H9 (cell line): ENCODE data around the gene EVX2. TPM values are rescaled to one million over a fixed set of nuclear protein-coding genes. Genes with fewer than 3 reads are reported as not detected.
A peak's percentile ranks its signal among the peaks of the same experiment; 100 is the strongest.

ENCODE experiments used
- DNase-seq: peaks from one replicate; pipeline ENCODE4 v3.0.0-alpha.2; 2017
- H2AFZ ChIP-seq: one replicate; pipeline ENCODE4 v1.6.1; 2013; ENCODE audit warnings: mild to moderate bottlenecking, low read length, control low read depth, moderate library complexity
- H2AK5ac ChIP-seq: 2 replicates; pipeline ENCODE4 v1.6.1; 2013; ENCODE audit warnings: low read length, control low read depth, mixed read lengths; ENCODE audit not compliant: insufficient read length
- H2BK120ac ChIP-seq: one replicate; pipeline ENCODE4 v1.6.1; 2013; ENCODE audit warnings: low read depth, mild to moderate bottlenecking, low read length, control low read depth, inconsistent platforms; ENCODE audit not compliant: poor library complexity, severe bottlenecking
- H2BK12ac ChIP-seq: 2 replicates; pipeline ENCODE4 v1.6.1; 2013; ENCODE audit warnings: low read length, control low read depth, mixed read lengths, low read depth; ENCODE audit not compliant: insufficient read length
- H2BK15ac ChIP-seq: 2 replicates; pipeline ENCODE4 v1.6.1; 2013; ENCODE audit warnings: low read depth, low read length, control low read depth
- H2BK20ac ChIP-seq: one replicate; pipeline ENCODE4 v1.6.1; 2013; ENCODE audit warnings: low read depth, mild to moderate bottlenecking, low read length, control low read depth, inconsistent platforms; ENCODE audit not compliant: poor library complexity, severe bottlenecking
- H2BK5ac ChIP-seq: 2 replicates; pipeline ENCODE4 v1.6.1; 2013; ENCODE audit warnings: low read length, control low read depth, mixed read lengths; ENCODE audit not compliant: insufficient read length
- H3K14ac ChIP-seq: 2 replicates; pipeline ENCODE4 v1.6.1; 2013; ENCODE audit warnings: low read length, control low read depth; ENCODE audit not compliant: insufficient read depth
- H3K18ac ChIP-seq: 2 replicates; pipeline ENCODE4 v1.6.1; 2013; ENCODE audit warnings: low read depth, mild to moderate bottlenecking, mixed read lengths, low read length, control low read depth; ENCODE audit not compliant: insufficient read length
- H3K23ac ChIP-seq: 2 replicates; pipeline ENCODE4 v1.6.1; 2013; ENCODE audit warnings: low read length, control low read depth, mixed read lengths, low read depth; ENCODE audit not compliant: insufficient read length
- H3K23me2 ChIP-seq: 2 replicates; pipeline ENCODE4 v1.6.1; 2013; ENCODE audit warnings: low read depth, mild to moderate bottlenecking, mixed read lengths, low read length, control low read depth; ENCODE audit not compliant: insufficient read length, poor library complexity, severe bottlenecking
- H3K27ac ChIP-seq: 2 replicates; pipeline ENCODE4 v1.5.1; 2013; ENCODE audit warnings: low read length, control low read depth, mixed read lengths, low read depth; ENCODE audit not compliant: insufficient read length
- H3K27me3 ChIP-seq: 2 replicates; pipeline ENCODE4 v1.6.1; 2013; ENCODE audit warnings: low read length, control low read depth, inconsistent platforms; ENCODE audit not compliant: insufficient read depth
- H3K4ac ChIP-seq: 2 replicates; pipeline ENCODE4 v1.6.1; 2013; ENCODE audit warnings: low read depth, mild to moderate bottlenecking, control low read depth, inconsistent platforms, low read length, moderate library complexity
- H3K4me1 ChIP-seq: 2 replicates; pipeline ENCODE4 v1.6.1; 2013; ENCODE audit warnings: low read length, control low read depth, inconsistent platforms; ENCODE audit not compliant: insufficient read depth
- H3K4me2 ChIP-seq: 2 replicates; pipeline ENCODE4 v1.6.1; 2013; ENCODE audit warnings: low read length, control low read depth, mixed read lengths; ENCODE audit not compliant: insufficient read length, insufficient read depth
- H3K56ac ChIP-seq: 2 replicates; pipeline ENCODE4 v1.6.1; 2013; ENCODE audit warnings: low read depth, mild to moderate bottlenecking, mixed read lengths, low read length, control low read depth; ENCODE audit not compliant: insufficient read length
- H3K79me1 ChIP-seq: 2 replicates; pipeline ENCODE4 v1.6.1; 2013; ENCODE audit warnings: low read depth, mild to moderate bottlenecking, moderate library complexity, low read length, control low read depth, inconsistent platforms; ENCODE audit not compliant: insufficient read depth, poor library complexity, severe bottlenecking
- H3K79me2 ChIP-seq: 2 replicates; pipeline ENCODE4 v1.6.1; 2013; ENCODE audit warnings: low read length, control low read depth, inconsistent platforms; ENCODE audit not compliant: insufficient read depth
- H3K9ac ChIP-seq: 2 replicates; pipeline ENCODE4 v1.6.1; 2013; ENCODE audit warnings: low read length, control low read depth, mixed read lengths; ENCODE audit not compliant: insufficient read length; ENCODE audit errors: extremely low read depth
- H3K9me3 ChIP-seq: one replicate; pipeline ENCODE4 v1.6.1; 2013; ENCODE audit warnings: low read depth, low read length, inconsistent platforms; ENCODE audit not compliant: control insufficient read depth
- H3T11ph ChIP-seq: one replicate; pipeline ENCODE4 v1.6.1; 2013; ENCODE audit warnings: mild to moderate bottlenecking, low read length, control low read depth, inconsistent platforms
- H4K20me1 ChIP-seq: one replicate; pipeline ENCODE4 v1.6.1; 2013; ENCODE audit not compliant: control insufficient read depth, insufficient read length, insufficient read depth
- H4K5ac ChIP-seq: 2 replicates; pipeline ENCODE4 v1.6.1; 2013; ENCODE audit warnings: low read depth, mild to moderate bottlenecking, mixed read lengths, low read length, control low read depth; ENCODE audit not compliant: insufficient read length
- H4K8ac ChIP-seq: replicated peaks from 2 replicates; pipeline ENCODE4 v1.6.1; 2013; ENCODE audit warnings: low read length, control low read depth, mixed read lengths, low read depth; ENCODE audit not compliant: insufficient read length
- H4K91ac ChIP-seq: 2 replicates; pipeline ENCODE4 v1.6.1; 2013; ENCODE audit warnings: low read depth, mild to moderate bottlenecking, moderate library complexity, mixed read lengths, low read length, control low read depth; ENCODE audit not compliant: insufficient read length
- H3K27ac Mint-ChIP-seq, 3 experiments: 2 replicates in 2 of 3; 3 replicates in 1 of 3; pipeline ENCODE4 v1.8.0; 2020 to 2021; ENCODE audit warnings: mixed read lengths in 3 of 3, mild to moderate bottlenecking in 1 of 3, moderate library complexity in 1 of 3
- H3K27me3 Mint-ChIP-seq: 2 replicates; pipeline ENCODE4 v1.8.0; 2021; ENCODE audit warnings: low read depth, mild to moderate bottlenecking, moderate library complexity, mixed read lengths
- H3K36me3 Mint-ChIP-seq, 3 experiments: 2 replicates in 2 of 3; 3 replicates in 1 of 3; pipeline ENCODE4 v1.8.0; 2020 to 2021; ENCODE audit warnings: low read depth in 3 of 3, mixed read lengths in 3 of 3; ENCODE audit not compliant: insufficient read depth in 1 of 3
- H3K4me1 Mint-ChIP-seq, 2 experiments: 2 replicates each; pipeline ENCODE4 v1.8.0; 2020; ENCODE audit warnings: mixed read lengths in 2 of 2
- H3K4me3 Mint-ChIP-seq, 2 experiments: 2 replicates in 1 of 2; 3 replicates in 1 of 2; pipeline ENCODE4 v1.8.0; 2020 to 2021; ENCODE audit warnings: mild to moderate bottlenecking in 2 of 2, mixed read lengths in 2 of 2, moderate library complexity in 1 of 2
- H3K9me3 Mint-ChIP-seq, 2 experiments: 2 replicates in 1 of 2; 3 replicates in 1 of 2; pipeline ENCODE4 v1.8.0; 2020; ENCODE audit warnings: mild to moderate bottlenecking in 2 of 2, mixed read lengths in 2 of 2, moderate library complexity in 1 of 2
- WGBS: extraction: QIAGEN DNeasy Blood & Tissue Kit; methylation state at CpG from one replicate; pipeline ENCODE4 v1.1.7; 2013; ENCODE audit warnings: missing lambda C conversion rate, low lambda C conversion rate, mixed read lengths; ENCODE audit not compliant: insufficient read length; ENCODE audit errors: extremely low coverage; 5-methylcytosine and 5-hydroxymethylcytosine counted together
- total RNA-seq: library from RNA; stranded (reverse); gene quantifications from 2 replicates; pipeline ENCODE4 v1.2.1, GENCODE V29; 2021
- TF ChIP-seq, protein P1 (sequence below): fragments of 200-600 bp; sonication (generic); conservative IDR thresholded peaks from 3 replicates; pipeline ENCODE4 v1.8.0; 2021; ENCODE audit warnings: antibody characterized with exemption, mild to moderate bottlenecking

Gene EVX2
- total RNA-seq, 1 experiment from 2014 or later: not detected

DNA sequence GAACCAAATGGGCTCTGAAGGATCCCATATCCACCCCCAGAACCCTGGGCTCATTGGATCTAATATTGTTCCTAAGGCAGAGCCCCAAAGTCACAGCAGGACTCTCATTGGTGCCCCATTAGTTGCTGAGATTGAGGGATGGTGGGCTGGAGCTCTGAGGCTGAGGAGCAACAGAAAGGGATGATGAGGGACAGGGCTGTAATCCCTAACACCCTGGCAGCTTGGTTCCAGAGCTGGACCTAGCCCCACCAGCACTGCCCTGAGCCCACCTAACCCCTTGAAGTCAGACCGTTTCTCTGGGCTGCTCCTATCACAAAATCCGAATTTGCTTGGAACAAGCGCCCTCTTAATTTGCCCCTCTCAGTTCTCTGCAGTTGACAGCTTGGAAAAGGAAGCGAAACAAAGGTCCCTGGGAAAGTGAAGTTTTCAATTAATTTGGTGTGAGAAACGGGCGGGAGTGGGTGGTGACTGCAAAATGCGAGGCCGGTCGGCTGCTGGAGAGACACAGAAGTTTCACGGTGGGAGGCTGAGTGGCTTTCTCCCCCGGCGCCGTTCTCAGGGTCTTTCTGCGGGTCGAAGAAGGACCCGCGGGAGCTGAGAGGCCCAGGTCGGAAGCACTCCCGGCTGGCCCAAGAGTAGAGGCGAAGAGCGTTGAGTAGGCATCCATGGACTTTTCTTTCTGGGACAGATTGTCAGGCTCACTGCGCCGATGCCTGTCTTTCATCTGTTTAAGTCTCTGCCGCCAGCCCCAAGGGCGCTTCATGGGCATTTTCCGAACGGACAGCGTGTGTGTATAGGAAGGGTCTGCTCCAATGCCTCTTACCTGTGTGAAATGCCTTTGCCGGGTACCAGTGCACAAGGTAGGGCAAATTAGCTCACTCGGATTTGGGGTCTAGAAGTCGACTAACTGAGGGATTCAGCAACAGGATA lies 7.8 kb upstream of the EVX2 start:
- H3K4me1 Mint-ChIP-seq: peaks cover 15 to 28% of the 10 kb centered on the region in 2 experiments
- no peak overlapping the region for H3K18ac ChIP-seq
- H3K27me3 ChIP-seq: peaks cover 93% of the 10 kb centered on the region
- no peak overlapping the region for H2BK20ac ChIP-seq
- H3K9me3 Mint-ChIP-seq: peaks cover 11 to 20% of the 10 kb centered on the region in 2 experiments; a peak in 4 of 5 replicates
- H3K4ac ChIP-seq: no peak overlapping the region
- H2BK5ac ChIP-seq: no peak overlapping the region
- H3K9me3 ChIP-seq: no peaks in the 10 kb centered on the region
- H3K56ac ChIP-seq: no peak overlapping the region
- no peaks in the 10 kb centered on the region for H3K23me2 ChIP-seq
- no peaks in the 10 kb centered on the region for H3K79me2 ChIP-seq
- H3K4me1 ChIP-seq: peaks cover 3% of the 10 kb centered on the region; the same call in 1 of the 2 replicates
- peak overlapping the region; percentile 17 to 73; a peak in 4 of 5 replicates for H3K4me3 Mint-ChIP-seq
- no peaks in the 10 kb centered on the region for H4K20me1 ChIP-seq
- peaks cover 98% of the 10 kb centered on the region for H3K27me3 Mint-ChIP-seq
- H3K27ac ChIP-seq: no peak overlapping the region
- H3K4me2 ChIP-seq: peak overlapping the region; percentile 28
- no peak overlapping the region for H3K27ac Mint-ChIP-seq
- no peak overlapping the region for H4K91ac ChIP-seq
- DNase-seq: peak; percentile 46
- no peak overlapping the region for H3K9ac ChIP-seq
- no peak overlapping the region for H3T11ph ChIP-seq
- no peak overlapping the region for H4K5ac ChIP-seq
- no peak overlapping the region for H3K14ac ChIP-seq
- H4K8ac ChIP-seq: no peak overlapping the region
- H3K79me1 ChIP-seq: no peaks in the 10 kb centered on the region
- no peak overlapping the region for H2BK120ac ChIP-seq
- TF ChIP-seq, protein P1, sequence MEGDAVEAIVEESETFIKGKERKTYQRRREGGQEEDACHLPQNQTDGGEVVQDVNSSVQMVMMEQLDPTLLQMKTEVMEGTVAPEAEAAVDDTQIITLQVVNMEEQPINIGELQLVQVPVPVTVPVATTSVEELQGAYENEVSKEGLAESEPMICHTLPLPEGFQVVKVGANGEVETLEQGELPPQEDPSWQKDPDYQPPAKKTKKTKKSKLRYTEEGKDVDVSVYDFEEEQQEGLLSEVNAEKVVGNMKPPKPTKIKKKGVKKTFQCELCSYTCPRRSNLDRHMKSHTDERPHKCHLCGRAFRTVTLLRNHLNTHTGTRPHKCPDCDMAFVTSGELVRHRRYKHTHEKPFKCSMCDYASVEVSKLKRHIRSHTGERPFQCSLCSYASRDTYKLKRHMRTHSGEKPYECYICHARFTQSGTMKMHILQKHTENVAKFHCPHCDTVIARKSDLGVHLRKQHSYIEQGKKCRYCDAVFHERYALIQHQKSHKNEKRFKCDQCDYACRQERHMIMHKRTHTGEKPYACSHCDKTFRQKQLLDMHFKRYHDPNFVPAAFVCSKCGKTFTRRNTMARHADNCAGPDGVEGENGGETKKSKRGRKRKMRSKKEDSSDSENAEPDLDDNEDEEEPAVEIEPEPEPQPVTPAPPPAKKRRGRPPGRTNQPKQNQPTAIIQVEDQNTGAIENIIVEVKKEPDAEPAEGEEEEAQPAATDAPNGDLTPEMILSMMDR: no peak
- peaks cover 0 to 3% (median 0%) of the 10 kb centered on the region in 3 experiments; a peak in 2 of 7 replicates for H3K36me3 Mint-ChIP-seq
- no CpG with 5 or more reads among the region's 31 CpGs for WGBS
- no peak overlapping the region for H3K23ac ChIP-seq
- no peak overlapping the region for H2AFZ ChIP-seq
- H2BK15ac ChIP-seq: no peak overlapping the region
- no peak overlapping the region for H2AK5ac ChIP-seq
- no peak overlapping the region for H2BK12ac ChIP-seq
